Activated T-cell treated with anti-CD3 and anti-CD28 coated beads for 4 hours (primary cell): ENCODE results near the gene APMAP.
"Not testable (repeated sequence)": the region's sequence is repeated elsewhere in the genome, so short reads cannot be mapped to it uniquely, and the experiment has no call there.

Experiments used
- DNase-seq: peaks from one replicate; pipeline ENCODE4 v3.0.0-alpha.2; 2020

Gene APMAP

DNA sequence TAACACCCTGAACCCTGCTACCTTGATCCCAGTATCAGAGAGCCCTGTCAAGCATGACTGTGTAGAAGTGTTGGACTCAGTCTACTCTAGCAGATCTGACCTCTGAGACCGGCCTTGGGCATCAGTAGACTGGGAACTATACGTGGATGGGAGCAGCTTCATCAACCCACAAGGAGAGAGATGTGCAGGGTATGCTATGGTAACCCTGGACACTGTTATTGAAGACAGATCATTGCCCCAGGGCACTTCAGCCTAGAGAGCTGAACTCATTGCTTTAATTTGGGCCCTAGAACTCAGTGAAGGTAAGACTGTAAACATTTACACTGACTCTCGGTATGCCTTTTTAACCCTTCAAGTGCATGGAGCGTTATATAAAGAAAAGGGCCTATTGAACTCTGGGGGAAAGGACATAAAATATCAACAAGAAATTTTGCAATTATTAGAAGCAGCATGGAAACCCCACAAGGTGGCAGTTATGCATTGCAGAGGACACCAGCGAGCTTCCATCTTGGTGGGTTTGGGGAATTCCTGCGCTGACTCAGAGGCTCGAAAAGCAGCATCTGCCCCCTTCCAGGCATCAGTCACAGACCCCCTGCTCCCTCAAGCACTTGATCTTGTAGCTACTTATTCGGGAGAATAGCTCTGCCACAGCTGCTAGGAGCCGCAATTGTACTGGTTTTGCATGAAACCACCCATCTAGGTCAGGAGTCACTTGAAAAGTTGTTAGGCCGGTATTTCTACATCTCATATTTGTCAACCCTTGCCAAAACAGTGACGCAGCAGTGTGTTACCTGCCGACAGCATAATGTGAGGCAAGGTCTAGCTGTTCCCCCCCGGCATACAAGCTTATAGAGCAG, 62.5 kb downstream of the APMAP start:
- DNase-seq: not testable (repeated sequence)

DNA sequence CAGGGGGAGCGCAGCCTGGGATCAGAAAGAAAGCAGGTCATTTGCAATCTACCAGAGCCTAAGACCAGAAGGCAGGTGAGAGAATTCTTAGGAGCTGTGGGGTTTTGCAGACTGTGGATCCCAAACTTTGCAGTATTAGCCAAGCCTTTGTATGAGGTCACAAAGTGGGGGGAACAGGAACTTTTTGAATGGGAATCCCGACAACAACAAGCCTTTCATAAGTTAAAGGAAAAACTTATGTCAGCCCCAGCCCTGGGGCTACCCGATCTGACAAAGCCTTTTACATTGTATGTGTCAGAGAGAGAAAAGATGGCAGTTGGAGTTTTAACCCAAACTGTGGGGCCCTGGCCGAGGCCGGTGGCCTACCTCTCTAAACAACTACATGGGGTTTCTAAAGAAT, 63.3 kb downstream of the APMAP start:
- not testable (repeated sequence) for DNase-seq

- DNase-seq: not testable (repeated sequence)
Measured at GRCh38 chr20:24920706-24921105, 71.8 kb downstream of the APMAP start.

GRCh38 chr20:24919665-24920064, 72.9 kb downstream of the APMAP start:
- not testable (repeated sequence) for DNase-seq

GRCh38 chr20:24918579-24919566, 73.7 kb downstream of the APMAP start:
- DNase-seq: no peak

DNA sequence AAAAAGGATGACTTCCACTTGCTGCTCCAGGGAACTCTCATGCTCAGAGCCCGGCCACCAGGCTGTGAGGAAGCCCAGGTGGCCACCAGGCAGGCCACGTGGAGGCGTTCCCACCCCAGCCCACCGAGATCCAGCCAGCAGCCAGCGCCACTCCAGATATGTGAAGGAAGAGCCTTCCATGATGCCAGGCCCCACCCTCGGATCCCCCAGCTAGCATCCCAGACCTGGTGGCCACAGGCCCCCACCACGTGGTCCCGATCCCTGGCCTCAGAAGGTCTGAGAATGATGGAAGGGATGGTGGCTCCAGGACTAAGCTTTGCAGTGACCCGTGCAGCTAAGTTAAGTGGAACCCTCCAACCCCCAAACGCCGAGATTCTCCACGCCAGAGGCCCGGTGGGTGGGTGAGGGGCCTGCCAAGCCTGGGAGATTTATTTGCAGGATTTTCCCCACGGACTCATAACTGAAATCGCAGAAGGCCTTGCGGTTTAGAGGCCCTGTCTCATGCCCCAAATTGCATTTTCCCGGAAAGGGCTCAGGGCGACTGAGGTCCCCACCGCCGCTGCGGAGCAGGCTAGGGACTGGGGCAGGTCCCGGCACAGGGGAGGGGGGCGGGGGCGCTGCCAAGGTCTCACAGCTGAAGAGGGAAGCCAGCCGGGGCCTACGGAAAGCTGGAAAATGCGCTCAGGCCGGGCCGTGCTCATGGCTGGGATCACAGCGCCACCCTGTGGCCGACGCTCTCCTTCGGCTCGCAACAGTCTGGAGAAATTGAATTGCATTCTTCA, 74.6 kb downstream of the APMAP start:
- peak; percentile 27 for DNase-seq

- DNase-seq: no peak
Measured at GRCh38 chr20:24917056-24917455, 75.5 kb downstream of the APMAP start.

DNA sequence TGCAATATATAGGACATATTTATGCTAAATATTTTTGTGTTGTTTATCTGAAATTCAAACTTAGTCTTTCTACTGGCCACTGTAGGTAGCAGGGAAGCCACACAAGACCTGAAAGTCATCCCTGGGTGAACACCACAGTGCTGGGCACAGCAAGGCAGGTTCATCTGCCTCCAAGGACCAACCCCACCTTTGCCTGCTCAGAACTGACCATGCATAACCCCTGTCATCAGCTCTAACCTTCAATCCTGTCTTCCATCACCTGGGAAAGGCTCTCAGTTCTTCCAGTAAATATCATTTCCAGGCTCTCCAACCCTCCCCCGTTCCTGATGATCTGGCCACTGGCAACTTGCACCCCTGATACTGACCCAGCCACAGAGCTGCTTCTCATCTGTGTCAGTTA, 76.1 kb downstream of the APMAP start:
- no peak for DNase-seq

DNA sequence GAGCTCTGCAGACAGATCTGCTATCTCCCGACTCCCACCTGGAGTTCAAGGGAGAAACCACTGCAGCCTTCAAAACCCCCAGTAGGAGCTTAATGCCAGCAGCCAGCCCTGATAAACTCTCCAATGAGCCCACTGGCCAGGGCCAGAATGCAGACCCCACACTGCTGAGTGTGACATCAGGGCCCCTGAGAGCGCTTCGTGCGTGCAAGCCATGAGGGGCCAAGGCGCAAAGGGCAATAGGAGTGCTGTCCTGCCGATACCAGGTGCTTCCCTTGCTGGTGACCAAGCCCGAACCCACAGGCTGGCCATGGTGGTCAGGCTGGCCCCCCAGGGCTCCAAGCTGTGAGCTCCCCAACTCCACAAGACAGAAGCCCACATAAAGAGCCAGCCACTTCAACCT, 76.7 kb downstream of the APMAP start:
- DNase-seq: no peak

DNA sequence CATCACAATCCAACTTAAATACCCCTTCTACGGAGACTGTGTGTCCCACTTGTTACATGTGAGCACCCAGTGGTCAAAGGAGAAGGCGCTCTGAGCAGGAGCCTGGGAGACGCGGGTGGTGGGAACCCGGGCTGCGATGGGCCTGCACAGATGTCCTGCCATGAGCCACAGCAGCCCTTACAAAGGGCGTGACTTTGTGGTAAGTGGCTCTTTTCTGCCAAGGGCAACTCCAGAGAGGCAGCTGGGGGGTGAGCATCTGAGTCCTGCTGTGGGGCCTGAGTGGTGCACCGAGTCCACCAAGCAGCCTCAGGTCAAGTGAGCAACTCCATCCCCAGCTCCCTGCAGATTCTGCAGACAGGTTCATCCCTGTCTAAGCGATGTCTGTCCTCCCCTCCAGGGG, 77.1 kb downstream of the APMAP start:
- DNase-seq: no peak

DNA sequence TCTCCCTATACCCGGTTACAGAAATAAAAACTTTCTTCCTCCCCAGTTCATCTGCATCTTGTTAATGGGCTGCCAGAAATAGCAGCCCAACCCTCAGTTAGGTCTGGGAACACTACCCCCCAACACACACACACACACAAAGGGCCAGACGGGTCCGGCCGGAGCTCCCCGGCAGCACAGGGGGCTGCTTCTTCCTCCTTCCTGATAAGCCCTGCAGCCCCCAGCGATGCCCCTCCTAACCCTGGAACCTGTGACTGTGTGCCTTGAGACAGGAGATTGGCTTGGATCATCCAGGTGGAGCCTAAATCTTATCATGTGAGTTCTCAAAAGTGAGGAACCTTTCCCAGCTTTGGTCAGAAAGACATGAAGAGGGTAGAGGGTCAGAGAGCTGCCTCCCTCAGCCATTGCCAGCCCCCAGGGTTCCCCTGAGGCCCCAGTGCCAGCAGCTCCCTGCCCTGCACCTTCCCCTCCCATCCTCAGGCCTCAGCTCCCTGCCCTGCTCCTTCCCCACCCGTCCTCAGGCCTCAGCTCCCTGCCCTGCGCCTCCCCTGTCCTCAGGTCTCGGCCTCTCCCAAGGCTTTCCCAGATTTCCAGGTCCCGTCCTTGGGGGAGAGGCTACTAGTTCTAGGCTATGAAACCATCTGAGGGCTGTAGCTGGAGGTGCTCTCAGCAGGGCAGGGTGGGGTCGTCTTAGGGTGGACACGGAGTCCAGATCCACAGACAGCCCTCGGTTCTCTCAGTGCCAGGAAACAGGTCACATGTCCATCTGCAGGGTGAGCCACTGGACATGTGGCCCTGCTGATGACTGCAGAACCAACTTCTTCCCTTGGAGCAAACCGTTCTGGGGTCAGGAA, 77.9 kb downstream of the APMAP start:
- no peak for DNase-seq

DNA sequence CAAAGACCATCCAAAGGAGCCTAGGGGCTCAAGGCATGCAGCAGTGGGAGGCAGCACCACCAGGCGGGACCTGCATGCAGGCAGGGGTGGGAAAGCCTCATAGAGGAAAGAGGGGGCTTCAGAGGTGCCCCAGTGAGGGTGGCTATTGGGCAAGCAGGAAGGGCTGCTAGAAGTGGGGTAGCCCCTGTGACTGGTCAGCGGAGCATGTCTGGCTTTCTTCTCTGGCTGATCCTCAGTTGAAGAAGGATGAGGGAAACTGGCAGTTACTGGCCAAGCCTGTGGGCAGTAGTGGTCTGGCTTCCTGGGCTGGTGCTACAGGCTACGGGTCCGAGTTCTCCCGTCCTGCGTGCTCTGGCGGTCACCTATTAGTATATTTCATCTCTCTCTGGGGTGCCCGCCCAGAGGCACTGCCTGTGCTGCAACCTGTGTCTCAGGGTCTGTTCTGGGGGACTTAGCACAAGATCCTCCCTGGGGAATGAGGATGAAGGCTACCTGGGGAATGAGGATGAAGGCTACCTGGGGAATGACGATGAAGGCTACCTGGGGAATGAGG, 79.4 kb downstream of the APMAP start:
- no peak for DNase-seq
